IMR-90 (cell line): ENCODE data around the gene DPP6. TPM values are rescaled to one million over a fixed set of nuclear protein-coding genes. Genes with fewer than 3 reads are reported as not detected.

ENCODE experiments used
- ATAC-seq: fragments of 200-7000 bp; cut with Tn5 transposase; 2 replicates; pipeline ENCODE4 v1.9.1; 2020; ENCODE audit warnings: low read depth, mild to moderate bottlenecking, moderate library complexity
- BruUV-seq: library from RNA; stranded (reverse); fragments of 400-500 nt; replicated peaks from 2 replicates; lab custom pipeline; 2021; lab: Mats Ljungman, UMichigan
- CTCF ChIA-PET: fragments of 300-600 bp; formaldehyde crosslinking; extraction: SDS; loops from one replicate; lab custom pipeline; 2021; ENCODE audit warnings: antibody characterized with exemption; lab: Yijun Ruan, JAX
- POLR2A ChIA-PET: fragments of 300-600 bp; sonication (Branson Sonifier 250); formaldehyde crosslinking; loops from one replicate; lab custom pipeline; 2022; ENCODE audit warnings: antibody characterized with exemption; ENCODE audit not compliant: unreplicated experiment; lab: Charles Lee
- DNase-seq: peaks from one replicate; pipeline ENCODE4 v3.0.0; 2013
- H2AFZ ChIP-seq: replicated peaks from 2 replicates; pipeline ENCODE3; 2013; ENCODE audit warnings: low read length, mild to moderate bottlenecking; ENCODE audit not compliant: poor library complexity
- H2AK5ac ChIP-seq: 2 replicates; pipeline ENCODE4 v1.6.1; 2013; ENCODE audit warnings: low read depth, low read length, inconsistent platforms
- H2AK9ac ChIP-seq: replicated peaks from 2 replicates; pipeline ENCODE3; 2013; ENCODE audit warnings: mild to moderate bottlenecking, low read depth, low read length, moderate library complexity; ENCODE audit not compliant: poor library complexity
- H2BK120ac ChIP-seq: 2 replicates; pipeline ENCODE4 v1.6.1; 2013; ENCODE audit warnings: low read depth, low read length, inconsistent platforms
- H2BK15ac ChIP-seq: 3 replicates; pipeline ENCODE4 v1.6.1; 2013; ENCODE audit warnings: low read depth, low read length, inconsistent platforms
- H2BK20ac ChIP-seq: 2 replicates; pipeline ENCODE4 v1.6.1; 2013; ENCODE audit warnings: low read depth, mild to moderate bottlenecking, inconsistent platforms, low read length, moderate library complexity
- H2BK5ac ChIP-seq: 2 replicates; pipeline ENCODE4 v1.6.1; 2013; ENCODE audit warnings: mild to moderate bottlenecking, low read depth, low read length, inconsistent platforms; ENCODE audit not compliant: poor library complexity, severe bottlenecking
- H3K14ac ChIP-seq: replicated peaks from 2 replicates; pipeline ENCODE4 v1.6.1; 2013; ENCODE audit warnings: low read depth, low read length, inconsistent platforms
- H3K18ac ChIP-seq: 2 replicates; pipeline ENCODE4 v1.6.1; 2013; ENCODE audit warnings: low read depth, low read length, control low read depth
- H3K23ac ChIP-seq: 2 replicates; pipeline ENCODE4 v1.6.1; 2013; ENCODE audit warnings: low read depth, low read length, inconsistent platforms
- H3K27ac ChIP-seq: 2 replicates; pipeline ENCODE4 v1.5.1; 2013; ENCODE audit warnings: mild to moderate bottlenecking, control low read depth, low read length; ENCODE audit not compliant: insufficient read depth
- H3K27me3 ChIP-seq: 2 replicates; pipeline ENCODE4 v1.6.1; 2013; ENCODE audit warnings: low read length; ENCODE audit not compliant: control insufficient read depth, insufficient read depth
- H3K36me3 ChIP-seq: 2 replicates; pipeline ENCODE4 v1.6.1; 2013; ENCODE audit warnings: low read length, mixed read lengths; ENCODE audit not compliant: control insufficient read depth, insufficient read depth
- H3K4ac ChIP-seq: 2 replicates; pipeline ENCODE4 v1.6.1; 2013; ENCODE audit warnings: low read depth, low read length, inconsistent platforms
- H3K4me1 ChIP-seq: 2 replicates; pipeline ENCODE4 v1.6.1; 2013; ENCODE audit warnings: low read length, mixed read lengths; ENCODE audit not compliant: control insufficient read depth, insufficient read depth
- H3K4me2 ChIP-seq: 2 replicates; pipeline ENCODE4 v1.6.1; 2013; ENCODE audit warnings: low read depth, mild to moderate bottlenecking, control low read depth, low read length, moderate library complexity
- H3K4me3 ChIP-seq: 2 replicates; pipeline ENCODE4 v1.5.1; 2013; ENCODE audit warnings: low read depth, mild to moderate bottlenecking, control low read depth, low read length, moderate library complexity; ENCODE audit not compliant: insufficient read depth
- H3K56ac ChIP-seq: 2 replicates; pipeline ENCODE4 v1.6.1; 2013; ENCODE audit warnings: low read length, inconsistent platforms; ENCODE audit not compliant: insufficient read depth; ENCODE audit errors: extremely low read depth
- H3K79me1 ChIP-seq, 2 experiments: 2 replicates each; pipeline ENCODE4 v1.6.1; 2013; ENCODE audit warnings: low read length in 2 of 2, inconsistent platforms in 1 of 2, low read depth in 1 of 2
- H3K9ac ChIP-seq: 2 replicates; pipeline ENCODE4 v1.6.1; 2013; ENCODE audit warnings: low read depth, low read length, control low read depth
- H3K9me1 ChIP-seq: 2 replicates; pipeline ENCODE4 v1.6.1; 2013; ENCODE audit warnings: low read length, inconsistent platforms; ENCODE audit not compliant: insufficient read depth
- H3K9me3 ChIP-seq: 2 replicates; pipeline ENCODE4 v1.6.1; 2013; ENCODE audit warnings: low read length; ENCODE audit not compliant: control insufficient read depth, insufficient read depth
- H4K20me1 ChIP-seq: 2 replicates; pipeline ENCODE4 v1.6.1; 2013; ENCODE audit warnings: low read length, inconsistent platforms; ENCODE audit not compliant: insufficient read depth
- H4K5ac ChIP-seq: 2 replicates; pipeline ENCODE4 v1.6.1; 2013; ENCODE audit warnings: mild to moderate bottlenecking, low read depth, low read length, control low read depth
- H4K8ac ChIP-seq, 2 experiments: 2 replicates each; pipeline ENCODE4 v1.6.1; 2013; ENCODE audit warnings: low read depth in 2 of 2, low read length in 2 of 2, control low read depth in 1 of 2, inconsistent platforms in 1 of 2
- H4K91ac ChIP-seq: 2 replicates; pipeline ENCODE4 v1.6.1; 2013; ENCODE audit warnings: low read depth, low read length, inconsistent platforms; ENCODE audit not compliant: insufficient read depth
- BHLHE40 ChIP-seq: fragments of 150-350 bp; IDR thresholded peaks from 2 replicates; pipeline ENCODE4 v1.6.1; 2016; ENCODE audit warnings: mild to moderate bottlenecking, low read depth, low read length
- CEBPB ChIP-seq: IDR thresholded peaks from 2 replicates; pipeline ENCODE4 v1.6.1; 2012; ENCODE audit warnings: low read depth, low read length, improper control_type of control experiment
- CHD1 ChIP-seq: IDR thresholded peaks from 2 replicates; pipeline ENCODE4 v1.6.1; 2012; ENCODE audit warnings: low read depth, low read length, improper control_type of control experiment
- FOS ChIP-seq: fragments of 150-350 bp; IDR thresholded peaks from 2 replicates; pipeline ENCODE4 v1.6.1; 2016; ENCODE audit warnings: low read depth, low read length
- MAFK ChIP-seq: IDR thresholded peaks from 2 replicates; pipeline ENCODE4 v1.6.1; 2012; ENCODE audit warnings: low read depth, low read length, improper control_type of control experiment
- MAZ ChIP-seq: IDR thresholded peaks from 2 replicates; pipeline ENCODE4 v1.6.1; 2012; ENCODE audit warnings: low read depth, mild to moderate bottlenecking, low read length, improper control_type of control experiment, moderate library complexity, borderline replicate concordance
- MXI1 ChIP-seq: IDR thresholded peaks from 2 replicates; pipeline ENCODE4 v1.6.1; 2012; ENCODE audit warnings: low read depth, mild to moderate bottlenecking, low read length, moderate library complexity, borderline replicate concordance
- NFE2L2 ChIP-seq: fragments of 150-350 bp; IDR thresholded peaks from 2 replicates; pipeline ENCODE4 v1.6.1; 2016; ENCODE audit warnings: low read depth, mild to moderate bottlenecking, low read length
- POLR2A ChIP-seq: IDR thresholded peaks from 2 replicates; pipeline ENCODE4 v1.6.1; 2012; ENCODE audit warnings: mild to moderate bottlenecking, low read depth, low read length
- RAD21 ChIP-seq: IDR thresholded peaks from 2 replicates; pipeline ENCODE4 v1.6.1; 2012; ENCODE audit warnings: low read length, improper control_type of control experiment
- SMC3 ChIP-seq: fragments of 150-350 bp; IDR thresholded peaks from 2 replicates; pipeline ENCODE4 v1.6.1; 2016; ENCODE audit warnings: low read depth, mild to moderate bottlenecking, antibody characterized with exemption, low read length, moderate library complexity
- WGBS, 2 experiments: methylation state at CpG; one replicate each; pipeline versions ENCODE4 v1.1.5 to v1.1.7; 2013; ENCODE audit warnings: missing lambda C conversion rate in 2 of 2; ENCODE audit not compliant: insufficient read length in 1 of 2; ENCODE audit errors: extremely low coverage in 2 of 2; 5-methylcytosine and 5-hydroxymethylcytosine counted together
- dilution Hi-C: fragments of 300-500 bp; cut with HindIII; formaldehyde crosslinking; loops from one replicate; pipeline ENCODE4 v1.14.3; 2018; ENCODE audit warnings: low sequenced_read_pairs; ENCODE audit not compliant: unreplicated experiment
- in situ Hi-C: fragments of 300-500 bp; cut with MboI; formaldehyde crosslinking; loops from 3 replicates; pipeline ENCODE4 v1.14.3; 2019; ENCODE audit warnings: low sequenced_read_pairs, inconsistent platforms, mixed read lengths
- intact Hi-C: fragments of 100-400 bp; cut with micrococcal nuclease; formaldehyde crosslinking; loops from 2 replicates; pipeline ENCODE4 v1.10.0; 2022
- polyA plus RNA-seq, 3 experiments: library from polyadenylated mRNA; depleted of rRNA; stranded (reverse); fragments of >200 nt; gene quantifications; 2 replicates each; pipeline ENCODE4 v1.2.3, GENCODE V29; 2012; ENCODE audit warnings: low replicate concordance in 1 of 3
- total RNA-seq: library from RNA; depleted of rRNA; stranded (reverse); fragments of >200 nt; gene quantifications from 2 replicates; pipeline ENCODE4 v1.2.3, GENCODE V29; 2012
- TF ChIP-seq, protein P1 (sequence below): fragments of 150-350 bp; IDR thresholded peaks from 2 replicates; pipeline ENCODE4 v1.6.1; 2017; ENCODE audit warnings: mild to moderate bottlenecking, antibody characterized with exemption, low read length, low read depth
- TF ChIP-seq, protein P2 (sequence below): conservative IDR thresholded peaks from 2 replicates; pipeline ENCODE4 v1.5.1; 2012; ENCODE audit warnings: mild to moderate bottlenecking, low read depth, low read length, improper control_type of control experiment
- TF ChIP-seq, protein P3 (sequence below): fragments of 150-350 bp; IDR thresholded peaks from 2 replicates; pipeline ENCODE4 v1.6.1; 2016; ENCODE audit warnings: low read depth, mild to moderate bottlenecking, low read length, moderate library complexity, borderline replicate concordance

Gene DPP6
- total and polyA plus RNA-seq, 2 of the 4 experiments (the other 2 are of a cell fraction) = not detected

DNA sequence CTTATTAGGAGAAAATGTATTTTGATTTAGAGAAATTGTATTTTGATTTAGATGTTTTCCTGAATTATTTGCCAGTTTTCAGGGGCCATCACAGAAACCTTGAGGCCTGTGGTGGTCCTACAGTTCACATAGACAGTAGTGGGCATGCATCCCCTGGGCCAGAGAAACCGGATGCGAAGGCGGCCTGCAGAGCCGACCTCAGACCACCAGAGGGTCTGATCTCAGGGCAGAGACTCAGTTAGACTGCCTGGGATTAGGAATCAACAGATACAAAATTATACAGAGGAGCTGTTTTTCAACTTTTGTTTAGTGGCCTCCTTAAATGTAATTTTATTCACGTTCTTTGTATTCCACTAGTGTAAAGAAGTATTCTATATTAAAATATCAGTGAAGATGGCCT is 792.3 kb downstream of the DPP6 start:
- Histone ChIP-seq H3K9me3 (peaks cover 19% of the 10 kb centered on the region), H3K27me3 (no peaks in the 10 kb centered on the region), H3K23ac (no peak overlapping the region), H3K4ac (no peak overlapping the region), H2AFZ (no peak overlapping the region), H3K14ac (no peak overlapping the region), H3K4me3 (no peak overlapping the region), H2BK5ac (no peak overlapping the region), H4K91ac (no peak overlapping the region), H2AK5ac (no peak overlapping the region), H2BK15ac (no peak overlapping the region), H3K56ac (no peak overlapping the region), H3K79me1 (no peaks in the 10 kb centered on the region), H3K4me1 (no peaks in the 10 kb centered on the region), H4K20me1 (no peaks in the 10 kb centered on the region), H2AK9ac (no peak overlapping the region), H3K27ac (no peak overlapping the region), H2BK20ac (no peak overlapping the region), H4K8ac (no peak overlapping the region), H3K9ac (no peak overlapping the region), H2BK120ac (no peak overlapping the region), H3K9me1 (no peaks in the 10 kb centered on the region), H4K5ac (no peak overlapping the region), H3K36me3 (no peaks in the 10 kb centered on the region), H3K18ac (no peak overlapping the region), H3K4me2 (no peak overlapping the region)
- no TSS peak for BruUV-seq
- TF ChIP-seq RAD21 (no peak), CEBPB (no peak), NFE2L2 (no peak), MAFK (no peak), CHD1 (no peak), SMC3 (no peak), POLR2A (no peak), MXI1 (no peak), BHLHE40 (no peak), FOS (no peak), MAZ (no peak)
- TF ChIP-seq, protein P1, sequence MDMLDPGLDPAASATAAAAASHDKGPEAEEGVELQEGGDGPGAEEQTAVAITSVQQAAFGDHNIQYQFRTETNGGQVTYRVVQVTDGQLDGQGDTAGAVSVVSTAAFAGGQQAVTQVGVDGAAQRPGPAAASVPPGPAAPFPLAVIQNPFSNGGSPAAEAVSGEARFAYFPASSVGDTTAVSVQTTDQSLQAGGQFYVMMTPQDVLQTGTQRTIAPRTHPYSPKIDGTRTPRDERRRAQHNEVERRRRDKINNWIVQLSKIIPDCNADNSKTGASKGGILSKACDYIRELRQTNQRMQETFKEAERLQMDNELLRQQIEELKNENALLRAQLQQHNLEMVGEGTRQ = no peak
- TF ChIP-seq, protein P2, sequence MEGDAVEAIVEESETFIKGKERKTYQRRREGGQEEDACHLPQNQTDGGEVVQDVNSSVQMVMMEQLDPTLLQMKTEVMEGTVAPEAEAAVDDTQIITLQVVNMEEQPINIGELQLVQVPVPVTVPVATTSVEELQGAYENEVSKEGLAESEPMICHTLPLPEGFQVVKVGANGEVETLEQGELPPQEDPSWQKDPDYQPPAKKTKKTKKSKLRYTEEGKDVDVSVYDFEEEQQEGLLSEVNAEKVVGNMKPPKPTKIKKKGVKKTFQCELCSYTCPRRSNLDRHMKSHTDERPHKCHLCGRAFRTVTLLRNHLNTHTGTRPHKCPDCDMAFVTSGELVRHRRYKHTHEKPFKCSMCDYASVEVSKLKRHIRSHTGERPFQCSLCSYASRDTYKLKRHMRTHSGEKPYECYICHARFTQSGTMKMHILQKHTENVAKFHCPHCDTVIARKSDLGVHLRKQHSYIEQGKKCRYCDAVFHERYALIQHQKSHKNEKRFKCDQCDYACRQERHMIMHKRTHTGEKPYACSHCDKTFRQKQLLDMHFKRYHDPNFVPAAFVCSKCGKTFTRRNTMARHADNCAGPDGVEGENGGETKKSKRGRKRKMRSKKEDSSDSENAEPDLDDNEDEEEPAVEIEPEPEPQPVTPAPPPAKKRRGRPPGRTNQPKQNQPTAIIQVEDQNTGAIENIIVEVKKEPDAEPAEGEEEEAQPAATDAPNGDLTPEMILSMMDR = no peak
- TF ChIP-seq, protein P3, sequence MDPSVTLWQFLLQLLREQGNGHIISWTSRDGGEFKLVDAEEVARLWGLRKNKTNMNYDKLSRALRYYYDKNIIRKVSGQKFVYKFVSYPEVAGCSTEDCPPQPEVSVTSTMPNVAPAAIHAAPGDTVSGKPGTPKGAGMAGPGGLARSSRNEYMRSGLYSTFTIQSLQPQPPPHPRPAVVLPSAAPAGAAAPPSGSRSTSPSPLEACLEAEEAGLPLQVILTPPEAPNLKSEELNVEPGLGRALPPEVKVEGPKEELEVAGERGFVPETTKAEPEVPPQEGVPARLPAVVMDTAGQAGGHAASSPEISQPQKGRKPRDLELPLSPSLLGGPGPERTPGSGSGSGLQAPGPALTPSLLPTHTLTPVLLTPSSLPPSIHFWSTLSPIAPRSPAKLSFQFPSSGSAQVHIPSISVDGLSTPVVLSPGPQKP = no peak
- dilution Hi-C loops (no loop called here), intact Hi-C loops (no loop called here), in situ Hi-C loops (no loop called here)
- ChIA-PET POLR2A (no interaction called here), CTCF (no interaction called here)
- no peak for ATAC-seq
- no peak for DNase-seq
- WGBS, 2 experiments = no CpG with 5 or more reads among the region's 5 CpGs
